ENCODE results near the gene AKAP4.

The AKAP4 gene

GRCh38 chrX:50200907-50201306, at the start of gene AKAP4:
TSS of gene AKAP4 (minus strand) at chrX:50201007. CDS start at chrX:50200889, 118 bp downstream.
- in situ Hi-C loops (cut with MboI; ENCODE audit: low sequenced_read_pairs): no loop called here

- in situ Hi-C loops (cut with MboI; ENCODE audit: low sequenced_read_pairs): no loop called here
These were observed 10.7 kb upstream of the AKAP4 start for GRCh38 chrX:50211510-50211909.

GRCh38 chrX:50206753-50207152, 5.9 kb upstream of the AKAP4 start:
- in situ Hi-C loops (cut with MboI; ENCODE audit: low sequenced_read_pairs): no loop called here

GRCh38 chrX:50204364-50204899, 3.6 kb upstream of the AKAP4 start, which contains the start of gene CCNB3:
TSS of gene CCNB3 (plus strand) at chrX:50204765. CDS start at chrX:50285164, 80,399 bp downstream.
- in situ Hi-C loops (cut with MboI; ENCODE audit: low sequenced_read_pairs): no loop called here

- in situ Hi-C loops (cut with MboI; ENCODE audit: low sequenced_read_pairs): no loop called here
These were observed 1.7 kb upstream of the AKAP4 start for GRCh38 chrX:50202539-50202938.

- in situ Hi-C loops (cut with MboI; ENCODE audit: low sequenced_read_pairs): no loop called here
These were observed 2.5 kb downstream of the AKAP4 start for GRCh38 chrX:50198348-50198747.

GRCh38 chrX:50188859-50189600, 11.8 kb downstream of the AKAP4 start:
- in situ Hi-C loops (cut with MboI; ENCODE audit: low sequenced_read_pairs): no loop called here

GRCh38 chrX:50183891-50184290, 16.9 kb downstream of the AKAP4 start:
- in situ Hi-C loops (cut with MboI; ENCODE audit: low sequenced_read_pairs): no loop called here

GRCh38 chrX:50180073-50180940, 20.5 kb downstream of the AKAP4 start:
- in situ Hi-C loops (cut with MboI; ENCODE audit: low sequenced_read_pairs): no loop called here

GRCh38 chrX:50169717-50170116, 31.1 kb downstream of the AKAP4 start:
- in situ Hi-C loops (cut with MboI; ENCODE audit: low sequenced_read_pairs): no loop called here

GRCh38 chrX:50168241-50168687, 32.5 kb downstream of the AKAP4 start:
- in situ Hi-C loops (cut with MboI; ENCODE audit: low sequenced_read_pairs): no loop called here

- in situ Hi-C loops (cut with MboI; ENCODE audit: low sequenced_read_pairs): no loop called here
These were observed 33.4 kb downstream of the AKAP4 start for GRCh38 chrX:50167366-50167765.

GRCh38 chrX:50165727-50166126, 35.1 kb downstream of the AKAP4 start:
- in situ Hi-C loops (cut with MboI; ENCODE audit: low sequenced_read_pairs): no loop called here

- in situ Hi-C loops (cut with MboI; ENCODE audit: low sequenced_read_pairs): no loop called here
These were observed 39.7 kb downstream of the AKAP4 start for GRCh38 chrX:50161127-50161526.

- in situ Hi-C loops (cut with MboI; ENCODE audit: low sequenced_read_pairs): no loop called here
These were observed 42.2 kb downstream of the AKAP4 start for GRCh38 chrX:50158593-50158992.

- in situ Hi-C loops (cut with MboI; ENCODE audit: low sequenced_read_pairs): no loop called here
These were observed 43.2 kb downstream of the AKAP4 start for GRCh38 chrX:50157545-50158135.

- in situ Hi-C loops (cut with MboI; ENCODE audit: low sequenced_read_pairs): no loop called here
These were observed 46.4 kb downstream of the AKAP4 start for GRCh38 chrX:50154429-50154828.

- in situ Hi-C loops (cut with MboI; ENCODE audit: low sequenced_read_pairs): no loop called here
These were observed 48.4 kb downstream of the AKAP4 start for GRCh38 chrX:50152456-50152855.

GRCh38 chrX:50147972-50148371, 52.8 kb downstream of the AKAP4 start:
- in situ Hi-C loops (cut with MboI; ENCODE audit: low sequenced_read_pairs): no loop called here
